Esophagus squamous epithelium (tissue), 5 donors: Measurements from ENCODE around the gene LPP. TPM values are rescaled to one million over a fixed set of nuclear protein-coding genes. Genes with fewer than 3 reads are reported as not detected.

Experiments used
- DNase-seq: peaks from one replicate; lab custom pipeline; 2025; lab: John Stamatoyannopoulos, UW
- H3K27ac ChIP-seq, 4 donors: fragments of 200-600 bp; sonication (generic); one replicate each; pipeline ENCODE4 v1.5.1; 2016 to 2019; ENCODE audit warnings: mild to moderate bottlenecking in 1 of 4
- H3K27me3 ChIP-seq, 4 donors: fragments of 200-600 bp; sonication (generic); 1 replicate in 3 of 4; 2 replicates in 1 of 4; pipeline versions ENCODE4 v1.5.1 to v1.6.0; 2017 to 2021; ENCODE audit warnings: antibody characterized with exemption in 1 of 4
- H3K36me3 ChIP-seq, 3 donors: fragments of 200-600 bp; sonication (generic); one replicate each; pipeline ENCODE4 v1.5.1; 2016 to 2019
- H3K4me1 ChIP-seq, 3 donors: fragments of 200-600 bp; sonication (generic); one replicate each; pipeline ENCODE4 v1.5.1; 2017 to 2019
- H3K4me3 ChIP-seq, 4 donors: fragments of 200-600 bp; sonication (generic); 1 replicate in 3 of 4; 2 replicates in 1 of 4; pipeline ENCODE4 v1.5.1; 2016 to 2019; ENCODE audit warnings: mild to moderate bottlenecking in 2 of 4, moderate library complexity in 1 of 4
- H3K9me3 ChIP-seq, 3 donors: fragments of 200-600 bp; sonication (generic); one replicate each; pipeline ENCODE4 v1.5.1; 2016 to 2019
- POLR2A ChIP-seq, 4 donors: fragments of 450-650 bp; IDR thresholded peaks; one replicate each; pipeline ENCODE4 v1.6.1; 2017; ENCODE audit warnings: antibody characterized with exemption in 4 of 4, mild to moderate bottlenecking in 4 of 4, moderate library complexity in 3 of 4
- WGBS, 2 donors: methylation state at CpG; one replicate each; pipeline ENCODE4 v1.1.5; 2018; 5-methylcytosine and 5-hydroxymethylcytosine counted together
- intact Hi-C: fragments of 100-400 bp; cut with DNase I; formaldehyde crosslinking; loops from one replicate; pipeline ENCODE4 v1.15.0; 2022
- total RNA-seq, 4 donors: library from RNA; depleted of rRNA; stranded (reverse); fragments of >200 nt; gene quantifications; one replicate each; pipeline ENCODE4 v1.1.0, GENCODE V29; 2016
- TF ChIP-seq, protein P1 (sequence below), 6 experiments: fragments of 450-650 bp in 4 of 6; fragments of 200-600 bp in 2 of 6; sonication (generic) in 2 of 6; IDR thresholded peaks; one replicate each; pipeline ENCODE4 v1.5.1; 2016 to 2019; ENCODE audit warnings: antibody characterized with exemption in 6 of 6, mild to moderate bottlenecking in 4 of 6, moderate library complexity in 4 of 6
- donor health status: DM: yes; HTN: yes; CAD: no.

The LPP gene
- total RNA-seq, 4 donors from 2014 or later, result 41.4 to 369 (median 97.3) TPM

DNA sequence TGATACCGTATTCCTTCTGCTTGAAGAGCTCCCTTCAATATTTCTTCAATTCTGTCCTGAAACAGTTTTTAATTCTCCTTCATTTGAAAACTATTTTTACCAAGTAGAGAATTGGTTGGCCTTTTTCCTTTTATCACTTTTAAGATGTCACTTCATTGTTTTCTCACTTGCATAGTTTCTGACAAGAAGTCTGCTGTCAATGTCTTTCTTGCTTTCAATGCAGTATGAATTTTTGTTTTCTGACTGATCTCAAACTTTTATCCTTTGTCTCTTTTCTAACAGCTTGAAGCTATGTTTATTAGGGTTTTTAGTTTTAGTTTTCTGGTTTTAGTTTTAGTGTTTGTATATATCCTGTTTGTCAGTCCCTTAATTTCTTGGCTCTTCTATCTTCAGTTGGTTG lies 653.0 kb downstream of the LPP start:
- DNase-seq, result no peak
- H3K4me3 ChIP-seq, result no peak overlapping the region
- 94 to 95% methylated on average over 1 of the region's 1 CpG for WGBS, 2 donors
- peaks cover 0 to 6% (median 0%) of the 10 kb centered on the region in 3 donors for H3K36me3 ChIP-seq
- TF ChIP-seq POLR2A (IDR thresholded peaks at IDR 0.05), result no peak
- TF ChIP-seq, protein P1, sequence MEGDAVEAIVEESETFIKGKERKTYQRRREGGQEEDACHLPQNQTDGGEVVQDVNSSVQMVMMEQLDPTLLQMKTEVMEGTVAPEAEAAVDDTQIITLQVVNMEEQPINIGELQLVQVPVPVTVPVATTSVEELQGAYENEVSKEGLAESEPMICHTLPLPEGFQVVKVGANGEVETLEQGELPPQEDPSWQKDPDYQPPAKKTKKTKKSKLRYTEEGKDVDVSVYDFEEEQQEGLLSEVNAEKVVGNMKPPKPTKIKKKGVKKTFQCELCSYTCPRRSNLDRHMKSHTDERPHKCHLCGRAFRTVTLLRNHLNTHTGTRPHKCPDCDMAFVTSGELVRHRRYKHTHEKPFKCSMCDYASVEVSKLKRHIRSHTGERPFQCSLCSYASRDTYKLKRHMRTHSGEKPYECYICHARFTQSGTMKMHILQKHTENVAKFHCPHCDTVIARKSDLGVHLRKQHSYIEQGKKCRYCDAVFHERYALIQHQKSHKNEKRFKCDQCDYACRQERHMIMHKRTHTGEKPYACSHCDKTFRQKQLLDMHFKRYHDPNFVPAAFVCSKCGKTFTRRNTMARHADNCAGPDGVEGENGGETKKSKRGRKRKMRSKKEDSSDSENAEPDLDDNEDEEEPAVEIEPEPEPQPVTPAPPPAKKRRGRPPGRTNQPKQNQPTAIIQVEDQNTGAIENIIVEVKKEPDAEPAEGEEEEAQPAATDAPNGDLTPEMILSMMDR (IDR thresholded peaks at IDR 0.05), result no peak
- intact Hi-C loops, result no loop called here
- no peaks in the 10 kb centered on the region for H3K4me1 ChIP-seq
- H3K27me3 ChIP-seq, result no peaks in the 10 kb centered on the region
- H3K9me3 ChIP-seq, result peaks cover 0 to 30% (median 12%) of the 10 kb centered on the region in 3 donors
- no peak overlapping the region for H3K27ac ChIP-seq

GRCh38 chr3:188812198-188812597 lies 658.2 kb downstream of the LPP start:
- intact Hi-C loops, result no loop called here
- H3K4me1 ChIP-seq, result peaks cover 0 to 6% (median 3%) of the 10 kb centered on the region in 3 donors
- H3K9me3 ChIP-seq, result peaks cover 0 to 21% (median 8%) of the 10 kb centered on the region in 3 donors
- no peaks in the 10 kb centered on the region for H3K27me3 ChIP-seq
- no peak overlapping the region for H3K4me3 ChIP-seq
- H3K36me3 ChIP-seq, result peaks cover 0 to 6% (median 0%) of the 10 kb centered on the region in 3 donors
- DNase-seq, result no peak
- 71 to 82% methylated on average over 1 of the region's 1 CpG for WGBS, 2 donors
- no peak overlapping the region for H3K27ac ChIP-seq
- no peak for TF ChIP-seq POLR2A (IDR thresholded peaks at IDR 0.05)
- TF ChIP-seq, protein P1 (IDR thresholded peaks at IDR 0.05), result no peak

DNA sequence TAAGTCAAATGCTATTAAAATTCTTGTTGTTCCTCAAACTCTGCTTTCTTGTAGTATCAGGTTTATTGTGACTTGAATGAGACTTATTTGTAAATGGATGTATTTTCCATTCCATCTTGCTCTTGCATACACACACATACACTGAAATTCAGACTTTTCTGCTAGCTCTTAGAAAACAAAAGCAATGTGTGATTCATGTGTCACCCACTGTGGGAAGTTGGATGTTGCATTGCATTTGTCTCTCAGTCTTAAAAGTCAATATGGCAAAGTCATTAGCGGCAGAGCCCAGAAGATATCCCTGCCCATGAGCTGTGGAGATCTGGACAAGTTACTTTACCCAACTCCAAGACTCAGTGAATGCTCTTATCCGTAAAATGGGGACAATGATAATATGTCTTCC lies 660.6 kb downstream of the LPP start:
- Histone ChIP-seq H3K27me3 (no peaks in the 10 kb centered on the region), H3K4me1 (peaks cover 0 to 26% (median 11%) of the 10 kb centered on the region in 3 donors), H3K27ac (no peak overlapping the region), H3K9me3 (no peaks in the 10 kb centered on the region), H3K36me3 (no peaks in the 10 kb centered on the region), H3K4me3 (no peak overlapping the region)
- intact Hi-C loops, result no loop called here
- no peak for TF ChIP-seq POLR2A (IDR thresholded peaks at IDR 0.05)
- TF ChIP-seq, protein P1 (IDR thresholded peaks at IDR 0.05), result no peak
- no peak for DNase-seq
- WGBS, 2 donors, result 88 to 97% methylated on average over 2 of the region's 2 CpGs

GRCh38 chr3:188817103-188817934 lies 663.4 kb downstream of the LPP start:
- H3K9me3 ChIP-seq, result no peaks in the 10 kb centered on the region
- DNase-seq, result no peak
- H3K27me3 ChIP-seq, result no peaks in the 10 kb centered on the region
- intact Hi-C loops, result no loop called here
- peaks cover 0 to 30% (median 15%) of the 10 kb centered on the region in 3 donors for H3K4me1 ChIP-seq
- no peak overlapping the region for H3K27ac ChIP-seq
- no peaks in the 10 kb centered on the region for H3K36me3 ChIP-seq
- 47 to 58% methylated on average over 7 of the region's 7 CpGs for WGBS, 2 donors
- no peak for TF ChIP-seq POLR2A (IDR thresholded peaks at IDR 0.05)
- TF ChIP-seq, protein P1 (IDR thresholded peaks at IDR 0.05), result no peak
- no peak overlapping the region for H3K4me3 ChIP-seq

GRCh38 chr3:188817935-188818269 lies 663.9 kb downstream of the LPP start:
- no peak for DNase-seq
- Histone ChIP-seq H3K9me3 (no peaks in the 10 kb centered on the region), H3K27ac (no peak overlapping the region), H3K4me3 (no peak overlapping the region), H3K27me3 (no peaks in the 10 kb centered on the region), H3K36me3 (no peaks in the 10 kb centered on the region), H3K4me1 (peaks cover 0 to 30% (median 15%) of the 10 kb centered on the region in 3 donors)
- TF ChIP-seq POLR2A (IDR thresholded peaks at IDR 0.05), result no peak
- TF ChIP-seq, protein P1 (IDR thresholded peaks at IDR 0.05), result no peak
- intact Hi-C loops, result no loop called here
- WGBS, 2 donors, result 42 to 48% methylated on average over 3 of the region's 3 CpGs
